PC-9 (cell line): ENCODE data around the gene TERT. TPM values are rescaled to one million over a fixed set of nuclear protein-coding genes. Genes with fewer than 3 reads are reported as not detected.

ENCODE experiments used
- BruUV-seq: library from RNA; stranded (reverse); fragments of 400-500 nt; replicated peaks from 2 replicates; lab custom pipeline; 2021; lab: Mats Ljungman, UMichigan
- CTCF ChIA-PET: fragments of 300-600 bp; sonication (Branson Sonifier 250); formaldehyde crosslinking; loops from one replicate; lab custom pipeline; 2022; ENCODE audit warnings: antibody characterized with exemption; lab: Charles Lee
- POLR2A ChIA-PET: fragments of 300-600 bp; sonication (Branson Sonifier 250); formaldehyde crosslinking; loops from one replicate; lab custom pipeline; 2022; ENCODE audit warnings: antibody characterized with exemption; ENCODE audit not compliant: unreplicated experiment; lab: Charles Lee
- DNase-seq, 2 experiments: peaks; one replicate each; pipeline versions ENCODE4 v3.0.0 to v3.0.0-alpha.2; 2015 to 2022; ENCODE audit warnings: mixed read lengths in 1 of 2
- H2AFZ ChIP-seq: fragments of 200-600 bp; sonication (generic); 2 replicates; pipeline ENCODE4 v1.8.1; 2017; ENCODE audit warnings: antibody characterized with exemption
- H3F3A ChIP-seq: fragments of 200-600 bp; sonication (generic); 2 replicates; pipeline ENCODE4 v1.8.1; 2017; ENCODE audit warnings: antibody characterized with exemption, mild to moderate bottlenecking, low read depth; ENCODE audit not compliant: insufficient read depth
- H3K27ac ChIP-seq: fragments of 200-600 bp; sonication (generic); 2 replicates; pipeline ENCODE4 v1.6.1; 2016; ENCODE audit warnings: mixed run types
- H3K27me3 ChIP-seq: fragments of 200-600 bp; sonication (generic); 2 replicates; pipeline ENCODE4 v1.6.1; 2016; ENCODE audit warnings: low read depth, mixed run types; ENCODE audit not compliant: insufficient read depth
- H3K36me3 ChIP-seq: fragments of 200-600 bp; sonication (generic); 2 replicates; pipeline ENCODE4 v1.6.1; 2016; ENCODE audit warnings: low read depth, mixed run types
- H3K4me1 ChIP-seq: fragments of 200-600 bp; sonication (generic); replicated peaks from 2 replicates; pipeline ENCODE4 v1.6.1; 2016; ENCODE audit warnings: mixed run types; ENCODE audit not compliant: insufficient read depth
- H3K4me2 ChIP-seq: fragments of 200-600 bp; sonication (generic); 2 replicates; pipeline ENCODE4 v1.6.1; 2017; ENCODE audit warnings: mixed run types
- H3K4me3 ChIP-seq: fragments of 200-600 bp; sonication (generic); 2 replicates; pipeline ENCODE4 v1.6.1; 2016; ENCODE audit warnings: mixed run types
- H3K79me2 ChIP-seq: fragments of 200-600 bp; sonication (generic); 2 replicates; pipeline ENCODE4 v1.6.1; 2017; ENCODE audit warnings: low read depth, mixed run types
- H3K9me2 ChIP-seq: fragments of 200-600 bp; sonication (generic); 2 replicates; pipeline ENCODE4 v1.8.1; 2017; ENCODE audit warnings: mild to moderate bottlenecking; ENCODE audit not compliant: insufficient read depth
- H3K9me3 ChIP-seq: fragments of 200-600 bp; sonication (generic); 2 replicates; pipeline ENCODE4 v1.8.1; 2016; ENCODE audit warnings: low read depth; ENCODE audit not compliant: insufficient read depth
- H4K20me1 ChIP-seq: fragments of 200-600 bp; sonication (generic); 2 replicates; pipeline ENCODE4 v1.8.1; 2017; ENCODE audit not compliant: insufficient read depth
- CTCF ChIP-seq: fragments of 200-600 bp; sonication (generic); conservative IDR thresholded peaks from 2 replicates; pipeline ENCODE4 v1.6.1; 2017; ENCODE audit warnings: mixed run types, antibody characterized with exemption, mild to moderate bottlenecking, moderate library complexity
- EZH2 ChIP-seq: fragments of 200-600 bp; sonication (generic); IDR thresholded peaks from 2 replicates; pipeline ENCODE4 v1.8.0; 2017; ENCODE audit warnings: antibody characterized with exemption, low read depth
- intact Hi-C: fragments of 100-400 bp; cut with micrococcal nuclease; formaldehyde crosslinking; loops from one replicate; pipeline ENCODE4 v1.10.0; 2022; ENCODE audit not compliant: unreplicated experiment
- total RNA-seq: library from RNA; stranded (reverse); gene quantifications from 2 replicates; pipeline ENCODE4 v1.2.3, GENCODE V29; 2021

Gene TERT
- total RNA-seq, 1 experiment from 2014 or later: 0.74 TPM

DNA sequence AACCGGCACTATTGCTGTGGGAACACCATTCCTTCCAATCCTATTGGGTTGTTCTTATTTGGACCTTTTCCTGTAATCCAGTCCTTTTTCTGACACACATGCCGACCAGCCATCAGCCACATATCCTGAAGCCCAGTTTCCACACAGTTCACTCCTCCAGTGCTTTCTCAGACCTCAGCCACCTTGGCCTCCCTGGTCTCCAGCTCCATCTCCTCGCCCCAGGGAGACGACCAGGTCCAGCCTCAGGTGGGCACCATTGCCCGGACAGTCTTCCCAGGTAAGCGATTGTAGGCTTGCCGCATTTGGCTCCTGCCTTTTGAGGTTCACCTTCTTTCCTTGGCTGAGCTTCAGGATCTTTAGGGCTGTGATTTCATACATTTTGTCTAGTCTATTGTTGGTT is 15.2 kb upstream of the TERT start:
- TF ChIP-seq CTCF (no peak), EZH2 (no peak)
- ChIA-PET POLR2A (no interaction called here), CTCF (no interaction called here)
- H2AFZ ChIP-seq: no peak overlapping the region
- no peak overlapping the region for H3K4me3 ChIP-seq
- BruUV-seq: no TSS peak
- H3F3A ChIP-seq: peaks cover 16% of the 10 kb centered on the region
- peaks cover 21% of the 10 kb centered on the region for H3K27me3 ChIP-seq
- H3K9me2 ChIP-seq: no peaks in the 10 kb centered on the region
- H3K27ac ChIP-seq: no peak overlapping the region
- peaks cover 19% of the 10 kb centered on the region; the same call in 1 of the 2 replicates for H3K9me3 ChIP-seq
- no peaks in the 10 kb centered on the region for H3K36me3 ChIP-seq
- no peak for DNase-seq
- H4K20me1 ChIP-seq: no peaks in the 10 kb centered on the region
- H3K4me1 ChIP-seq: peaks cover 20% of the 10 kb centered on the region
- H3K4me2 ChIP-seq: no peak overlapping the region
- H3K79me2 ChIP-seq: no peaks in the 10 kb centered on the region
- intact Hi-C loops: no loop called here

GRCh38 chr5:1304033-1304432 is 9.2 kb upstream of the TERT start:
- no peak overlapping the region for H3K4me3 ChIP-seq
- no peak for DNase-seq
- no peaks in the 10 kb centered on the region for H3K9me3 ChIP-seq
- H3K4me1 ChIP-seq: no peaks in the 10 kb centered on the region
- H3F3A ChIP-seq: peaks cover 8% of the 10 kb centered on the region
- H3K27me3 ChIP-seq: peaks cover 47% of the 10 kb centered on the region
- no peaks in the 10 kb centered on the region for H3K9me2 ChIP-seq
- H3K36me3 ChIP-seq: no peaks in the 10 kb centered on the region
- ChIA-PET CTCF (no interaction called here), POLR2A (no interaction called here)
- no peak overlapping the region for H3K4me2 ChIP-seq
- TF ChIP-seq EZH2 (no peak), CTCF (no peak)
- BruUV-seq: no TSS peak
- H4K20me1 ChIP-seq: no peaks in the 10 kb centered on the region
- no peak overlapping the region for H3K27ac ChIP-seq
- H3K79me2 ChIP-seq: no peaks in the 10 kb centered on the region
- intact Hi-C loops: no loop called here
- H2AFZ ChIP-seq: no peak overlapping the region

DNA sequence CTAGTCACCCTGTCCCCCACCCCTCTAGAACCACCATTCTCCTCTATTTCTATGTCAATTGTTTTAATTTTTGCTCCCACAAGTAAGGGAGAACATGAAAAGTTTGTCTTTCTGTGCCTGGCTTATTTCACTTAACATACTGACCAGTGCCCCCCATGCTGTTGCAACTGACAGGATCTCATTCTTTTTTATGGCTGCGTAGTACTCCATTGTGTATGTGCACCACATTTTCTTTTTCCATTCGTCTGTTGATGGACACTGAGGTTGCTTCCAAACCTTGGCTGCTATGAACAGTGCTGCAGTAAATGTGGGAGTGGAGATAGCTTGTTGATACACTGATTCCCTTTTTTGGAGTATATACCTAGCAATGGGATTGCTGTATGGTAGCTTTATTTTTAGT is 7.4 kb upstream of the TERT start:
- TF ChIP-seq CTCF: no peak
- no peak for TF ChIP-seq EZH2
- H3K4me2 ChIP-seq: no peak overlapping the region
- no peaks in the 10 kb centered on the region for H3K79me2 ChIP-seq
- peaks cover 55% of the 10 kb centered on the region for H3K27me3 ChIP-seq
- no peaks in the 10 kb centered on the region for H3K4me1 ChIP-seq
- H3K4me3 ChIP-seq: no peak overlapping the region
- intact Hi-C loops: no loop called here
- H2AFZ ChIP-seq: no peak overlapping the region
- H3K9me2 ChIP-seq: no peaks in the 10 kb centered on the region
- no peaks in the 10 kb centered on the region for H3K9me3 ChIP-seq
- H3K36me3 ChIP-seq: no peaks in the 10 kb centered on the region
- H4K20me1 ChIP-seq: no peaks in the 10 kb centered on the region
- no TSS peak for BruUV-seq
- CTCF ChIA-PET: no interaction called here
- no peak for DNase-seq
- POLR2A ChIA-PET: no interaction called here
- H3F3A ChIP-seq: no peaks in the 10 kb centered on the region
- H3K27ac ChIP-seq: no peak overlapping the region
